GM23338 (cell line): ENCODE results near the gene TAF4. TPM values are rescaled to one million over a fixed set of nuclear protein-coding genes. Genes with fewer than 3 reads are reported as not detected.

Experiments
- ATAC-seq: fragments of 200-7000 bp; cut with Tn5 transposase; 3 replicates; pipeline ENCODE4 v1.9.1; 2020
- DNase-seq: peaks from one replicate; pipeline ENCODE4 v3.0.0-alpha.2; 2015; ENCODE audit warnings: low spot score
- H2AFZ ChIP-seq: fragments of 200-600 bp; sonication (generic); 2 replicates; pipeline ENCODE4 v1.8.0; 2016; ENCODE audit warnings: antibody characterized with exemption, mild to moderate bottlenecking, moderate library complexity
- H3F3A ChIP-seq: fragments of 200-600 bp; sonication (generic); replicated peaks from 2 replicates; pipeline ENCODE4 v1.8.0; 2017; ENCODE audit warnings: antibody characterized with exemption, mixed run types, low read depth
- H3K27ac ChIP-seq: fragments of 200-600 bp; sonication (generic); 2 replicates; pipeline ENCODE4 v1.6.1; 2016; ENCODE audit warnings: low read depth
- H3K27me3 ChIP-seq: fragments of 200-600 bp; sonication (generic); 2 replicates; pipeline ENCODE4 v1.8.0; 2016; ENCODE audit warnings: mild to moderate bottlenecking, mixed run types, moderate library complexity; ENCODE audit not compliant: insufficient read depth
- H3K36me3 ChIP-seq: fragments of 200-600 bp; sonication (generic); 2 replicates; pipeline ENCODE4 v1.8.0; 2016; ENCODE audit warnings: mild to moderate bottlenecking; ENCODE audit not compliant: insufficient read depth
- H3K4me1 ChIP-seq: fragments of 200-600 bp; sonication (generic); 2 replicates; pipeline ENCODE4 v1.8.0; 2016; ENCODE audit warnings: mild to moderate bottlenecking, moderate library complexity; ENCODE audit not compliant: insufficient read depth
- H3K4me2 ChIP-seq: fragments of 200-600 bp; sonication (generic); 2 replicates; pipeline ENCODE4 v1.7.1; 2017; ENCODE audit warnings: mixed run types
- H3K4me3 ChIP-seq: fragments of 200-600 bp; sonication (generic); 2 replicates; pipeline ENCODE4 v1.6.1; 2016; ENCODE audit warnings: mixed run types
- H3K79me2 ChIP-seq: fragments of 200-600 bp; sonication (generic); replicated peaks from 2 replicates; pipeline ENCODE4 v1.8.0; 2017; ENCODE audit warnings: mild to moderate bottlenecking; ENCODE audit not compliant: insufficient read depth
- H3K9me2 ChIP-seq: fragments of 200-600 bp; sonication (generic); 2 replicates; pipeline ENCODE4 v1.8.0; 2017; ENCODE audit not compliant: insufficient read depth
- H4K20me1 ChIP-seq: fragments of 200-600 bp; sonication (generic); replicated peaks from 2 replicates; pipeline ENCODE4 v1.8.0; 2017; ENCODE audit warnings: mild to moderate bottlenecking; ENCODE audit not compliant: insufficient read depth
- H3K27ac Mint-ChIP-seq: 2 replicates; pipeline ENCODE4 v1.8.0; 2020; ENCODE audit warnings: inconsistent platforms, mild to moderate bottlenecking, moderate library complexity, mixed read lengths
- H3K27me3 Mint-ChIP-seq: 3 replicates; pipeline ENCODE4 v1.8.0; 2022; ENCODE audit warnings: low read depth, mild to moderate bottlenecking, moderate library complexity, mixed read lengths, inconsistent platforms; ENCODE audit not compliant: insufficient read depth, poor library complexity
- H3K36me3 Mint-ChIP-seq: 3 replicates; pipeline ENCODE4 v1.8.0; 2021; ENCODE audit warnings: low read depth, mild to moderate bottlenecking, inconsistent platforms, moderate library complexity, mixed read lengths
- H3K4me1 Mint-ChIP-seq: 3 replicates; pipeline ENCODE4 v1.8.0; 2020; ENCODE audit warnings: mild to moderate bottlenecking, inconsistent platforms, mixed read lengths
- H3K4me3 Mint-ChIP-seq: 3 replicates; pipeline ENCODE4 v1.8.0; 2021; ENCODE audit warnings: moderate library complexity, mild to moderate bottlenecking, inconsistent platforms, mixed read lengths
- H3K9me3 Mint-ChIP-seq: 3 replicates; pipeline ENCODE4 v1.8.0; 2020; ENCODE audit warnings: moderate library complexity, mild to moderate bottlenecking, inconsistent platforms, mixed read lengths
- CREB1 ChIP-seq: fragments of 250-450 bp; sonication (Bioruptor Pico); IDR thresholded peaks from 2 replicates; pipeline ENCODE4 v1.5.0; 2020; ENCODE audit warnings: low read depth, mild to moderate bottlenecking, moderate library complexity
- CTCF ChIP-seq, 2 experiments: fragments of 200-600 bp in 1 of 2; sonication (generic) in 1 of 2; conservative IDR thresholded peaks; 2 replicates each; pipeline versions ENCODE4 v1.5.1 to v1.6.1; 2016 to 2017; ENCODE audit warnings: antibody characterized with exemption in 2 of 2, low read depth in 2 of 2, mild to moderate bottlenecking in 2 of 2, moderate library complexity in 1 of 2
- ETS1 ChIP-seq: IDR thresholded peaks from 2 replicates; pipeline ENCODE4 v1.6.1; 2016; ENCODE audit warnings: antibody characterized with exemption
- EZH2 ChIP-seq: fragments of 200-600 bp; sonication (generic); IDR thresholded peaks from one replicate; pipeline ENCODE4 v1.8.0; 2017; ENCODE audit warnings: antibody characterized with exemption, mild to moderate bottlenecking, low read depth; ENCODE audit not compliant: unreplicated experiment
- EZH2phosphoT487 ChIP-seq: fragments of 200-600 bp; sonication (generic); IDR thresholded peaks from one replicate; pipeline ENCODE4 v1.8.1; 2018; ENCODE audit warnings: antibody characterized with exemption; ENCODE audit not compliant: unreplicated experiment
- JUNB ChIP-seq: IDR thresholded peaks from one replicate; pipeline ENCODE4 v1.6.1; 2016; ENCODE audit warnings: antibody characterized with exemption; ENCODE audit not compliant: unreplicated experiment
- NANOG ChIP-seq: IDR thresholded peaks from 2 replicates; pipeline ENCODE4 v1.6.1; 2016; ENCODE audit warnings: antibody characterized with exemption, borderline replicate concordance
- POLR2AphosphoS5 ChIP-seq: IDR thresholded peaks from 2 replicates; pipeline ENCODE4 v1.6.1; 2016; ENCODE audit warnings: antibody characterized with exemption, low read depth
- REST ChIP-seq: IDR thresholded peaks from one replicate; pipeline ENCODE4 v1.6.1; 2018; ENCODE audit warnings: antibody characterized with exemption; ENCODE audit not compliant: unreplicated experiment
- STAT1 ChIP-seq: IDR thresholded peaks from one replicate; pipeline ENCODE4 v1.6.1; 2016; ENCODE audit warnings: antibody characterized with exemption; ENCODE audit not compliant: unreplicated experiment
- ZNF114 ChIP-seq: fragments of 250-450 bp; sonication (Bioruptor Pico); IDR thresholded peaks from 2 replicates; pipeline ENCODE4 v1.5.0; 2020; ENCODE audit warnings: mild to moderate bottlenecking, moderate library complexity
- ZNF331 ChIP-seq: fragments of 250-450 bp; sonication (Bioruptor Pico); IDR thresholded peaks from 2 replicates; pipeline ENCODE4 v1.5.0; 2020; ENCODE audit warnings: low read depth, mild to moderate bottlenecking, moderate library complexity
- ZNF462 ChIP-seq: fragments of 250-450 bp; sonication (Bioruptor Pico); IDR thresholded peaks from 2 replicates; pipeline ENCODE4 v1.5.0; 2020; ENCODE audit warnings: mild to moderate bottlenecking, moderate library complexity
- polyA plus RNA-seq: library from polyadenylated mRNA; unstranded; fragments of >200 nt; fragmentation: Nextera tagmentation; extraction: Ambion mirVana; gene quantifications from 2 replicates; pipeline ENCODE4 v1.2.1, GENCODE V29; 2016
- total RNA-seq: library from RNA; depleted of rRNA; stranded (reverse); fragments of >200 nt; shearing (Covaris generic); gene quantifications from 2 replicates; pipeline ENCODE4 v1.2.3, GENCODE V29; 2014

TAF4 gene
- total and polyA plus RNA-seq, 2 experiments from 2014 or later: 7.2 to 60.0 TPM

GRCh38 chr20:62007127-62007647 is 58.5 kb downstream of the TAF4 start (continued):
- TF ChIP-seq ETS1: no peak
- no peak for TF ChIP-seq CTCF (conservative IDR thresholded peaks at IDR 0.05; ENCODE audit: low read depth in 2 of 2)
- TF ChIP-seq EZH2: no peak

GRCh38 chr20:62006482-62006881 is 59.2 kb downstream of the TAF4 start:
- H3K4me3 Mint-ChIP-seq: no peak overlapping the region
- H3K27ac Mint-ChIP-seq: no peak overlapping the region
- ATAC-seq (no peak), DNase-seq (no peak)
- H3K27me3 Mint-ChIP-seq: peaks cover 8% of the 10 kb centered on the region
- Histone ChIP-seq H3K4me2 (no peak overlapping the region), H3K27me3 (no peaks in the 10 kb centered on the region), H3K79me2 (peaks cover 13% of the 10 kb centered on the region; the same call in 1 of the 2 replicates), H4K20me1 (peaks cover 3% of the 10 kb centered on the region), H3K4me1 (no peaks in the 10 kb centered on the region), H3F3A (0 out of 2 replicates have a peak, but pooled peaks cover 3% of the 10 kb centered on the region), H3K9me2 (no peaks in the 10 kb centered on the region), H3K4me3 (no peak overlapping the region), H3K36me3 (peaks cover 13% of the 10 kb centered on the region), H2AFZ (no peak overlapping the region), H3K27ac (no peak overlapping the region)
- H3K36me3 Mint-ChIP-seq: peaks cover 62% of the 10 kb centered on the region
- H3K9me3 Mint-ChIP-seq: no peaks in the 10 kb centered on the region; the same call in 2 of the 3 replicates
- H3K4me1 Mint-ChIP-seq: peaks cover 3% of the 10 kb centered on the region
- TF ChIP-seq ZNF331 (CRISPR knock-in tag) (no peak), JUNB (no peak), EZH2 (no peak), STAT1 (no peak), POLR2AphosphoS5 (no peak), EZH2phosphoT487 (no peak), CREB1 (CRISPR knock-in tag) (no peak), NANOG (no peak), REST (no peak), ZNF462 (CRISPR knock-in tag) (no peak), ZNF114 (CRISPR knock-in tag) (no peak)
